Uterus (tissue), 4 donors: ENCODE measurements around the gene RPL10A. TPM values are rescaled to one million over a fixed set of nuclear protein-coding genes. Genes with fewer than 3 reads are reported as not detected.

Experiments used
- DNase-seq, 2 donors: peaks; one replicate each; pipeline ENCODE4 v3.0.0-alpha.2; 2019 to 2020
- H3K27ac ChIP-seq, 2 donors: fragments of 200-600 bp; sonication (generic); 1 replicate in 1 of 2; 2 replicates in 1 of 2; pipeline ENCODE4 v1.5.1; 2016 to 2018
- H3K27me3 ChIP-seq, 2 donors: fragments of 200-600 bp; sonication (generic); one replicate each; pipeline ENCODE4 v1.5.1; 2018 to 2019; ENCODE audit warnings: control low read depth in 1 of 2
- H3K36me3 ChIP-seq, 2 donors: fragments of 200-600 bp; sonication (generic); one replicate each; pipeline ENCODE4 v1.5.1; 2019; ENCODE audit warnings: control low read depth in 1 of 2
- H3K4me1 ChIP-seq, 2 donors: fragments of 200-600 bp; sonication (generic); one replicate each; pipeline ENCODE4 v1.5.1; 2018 to 2019; ENCODE audit warnings: control low read depth in 1 of 2
- H3K4me3 ChIP-seq, 2 donors: fragments of 200-600 bp; sonication (generic); 1 replicate in 1 of 2; 2 replicates in 1 of 2; pipeline ENCODE4 v1.5.1; 2018 to 2019; ENCODE audit warnings: mild to moderate bottlenecking in 1 of 2
- H3K9me3 ChIP-seq, 2 donors: fragments of 200-600 bp; sonication (generic); one replicate each; pipeline ENCODE4 v1.5.1; 2019; ENCODE audit warnings: control low read depth in 1 of 2
- POLR2A ChIP-seq, 2 donors: fragments of 450-650 bp; IDR thresholded peaks; one replicate each; pipeline ENCODE4 v1.6.1; 2016; ENCODE audit warnings: antibody characterized with exemption in 2 of 2, mild to moderate bottlenecking in 1 of 2, moderate library complexity in 1 of 2
- intact Hi-C: fragments of 100-400 bp; cut with DNase I; formaldehyde crosslinking; loops from one replicate; pipeline ENCODE4 v1.15.1; 2023; ENCODE audit warnings: low total_unique reads
- total RNA-seq, 4 donors: library from RNA; depleted of rRNA in 3 of 4; stranded (reverse); fragments of >200 nt in 3 of 4; gene quantifications; one replicate each; pipeline versions ENCODE4 v1.1.0 to v1.2.4, GENCODE V29; 2014 to 2023
- TF ChIP-seq, protein P1 (sequence below), 4 experiments: fragments of 200-600 bp in 2 of 4; fragments of 450-650 bp in 2 of 4; sonication (generic) in 2 of 4; IDR thresholded peaks; one replicate each; pipeline ENCODE4 v1.5.1; 2016 to 2019; ENCODE audit warnings: antibody characterized with exemption in 4 of 4, mild to moderate bottlenecking in 2 of 4, moderate library complexity in 1 of 4
- donor health status: DM: yes; HTN: yes; CAD: no.

The RPL10A gene
- total RNA-seq, 4 donors from 2014 or later, result 1,557 to 4,762 (median 2,904) TPM

DNA sequence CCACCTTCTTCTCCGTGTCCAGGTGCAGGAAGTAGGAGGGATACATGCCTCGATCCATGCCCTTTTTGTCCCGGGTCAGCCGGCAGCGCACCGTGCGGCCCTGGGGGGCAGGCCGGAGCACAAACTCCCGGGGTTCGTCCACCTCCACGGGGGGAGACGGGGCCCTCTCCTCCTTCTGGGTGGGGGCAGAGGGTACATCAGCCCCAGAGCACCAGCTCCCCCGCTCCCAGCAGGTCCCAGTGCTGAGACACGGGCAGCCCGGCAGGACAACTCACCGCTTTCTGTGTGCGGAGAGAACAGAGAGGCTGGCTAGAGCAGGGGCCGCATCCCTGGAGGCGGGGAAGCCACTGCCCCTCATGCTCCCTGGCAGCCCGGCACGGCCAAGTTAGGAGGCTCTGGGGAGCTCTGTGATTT lies 37.8 kb downstream of the RPL10A start:
- Histone ChIP-seq H3K4me3 (no peak overlapping the region), H3K27me3 (no peaks in the 10 kb centered on the region), H3K4me1 (no peaks in the 10 kb centered on the region), H3K9me3 (no peaks in the 10 kb centered on the region), H3K36me3 (no peaks in the 10 kb centered on the region), H3K27ac (peak overlapping the region in 1 of 2 donors; percentile 29)
- intact Hi-C loops, result no loop called here
- no peak for DNase-seq
- TF ChIP-seq, protein P1, sequence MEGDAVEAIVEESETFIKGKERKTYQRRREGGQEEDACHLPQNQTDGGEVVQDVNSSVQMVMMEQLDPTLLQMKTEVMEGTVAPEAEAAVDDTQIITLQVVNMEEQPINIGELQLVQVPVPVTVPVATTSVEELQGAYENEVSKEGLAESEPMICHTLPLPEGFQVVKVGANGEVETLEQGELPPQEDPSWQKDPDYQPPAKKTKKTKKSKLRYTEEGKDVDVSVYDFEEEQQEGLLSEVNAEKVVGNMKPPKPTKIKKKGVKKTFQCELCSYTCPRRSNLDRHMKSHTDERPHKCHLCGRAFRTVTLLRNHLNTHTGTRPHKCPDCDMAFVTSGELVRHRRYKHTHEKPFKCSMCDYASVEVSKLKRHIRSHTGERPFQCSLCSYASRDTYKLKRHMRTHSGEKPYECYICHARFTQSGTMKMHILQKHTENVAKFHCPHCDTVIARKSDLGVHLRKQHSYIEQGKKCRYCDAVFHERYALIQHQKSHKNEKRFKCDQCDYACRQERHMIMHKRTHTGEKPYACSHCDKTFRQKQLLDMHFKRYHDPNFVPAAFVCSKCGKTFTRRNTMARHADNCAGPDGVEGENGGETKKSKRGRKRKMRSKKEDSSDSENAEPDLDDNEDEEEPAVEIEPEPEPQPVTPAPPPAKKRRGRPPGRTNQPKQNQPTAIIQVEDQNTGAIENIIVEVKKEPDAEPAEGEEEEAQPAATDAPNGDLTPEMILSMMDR (IDR thresholded peaks at IDR 0.05), result no peak
- no peak for TF ChIP-seq POLR2A (IDR thresholded peaks at IDR 0.05)

DNA sequence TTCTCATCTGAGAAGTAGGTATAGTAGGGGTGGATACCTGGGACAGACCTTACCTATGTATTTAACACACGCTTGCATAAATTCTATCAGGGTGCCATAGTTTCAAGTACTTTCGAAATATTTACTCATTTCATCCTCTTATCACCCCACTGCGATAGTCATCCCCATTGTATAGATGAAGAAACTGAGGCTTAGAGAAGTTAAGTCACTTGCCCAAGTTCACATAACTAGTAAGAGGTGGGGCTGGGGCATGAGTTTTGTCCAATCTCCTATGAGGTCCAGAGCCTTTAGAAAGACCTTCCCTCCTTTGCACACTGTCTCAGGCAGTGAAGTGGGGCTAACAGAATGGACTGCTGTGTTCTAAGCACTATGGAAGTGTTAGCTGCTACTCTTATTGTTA lies 38.3 kb downstream of the RPL10A start:
- H3K4me1 ChIP-seq, result peaks cover 0 to 1% of the 10 kb centered on the region in 2 donors
- no peaks in the 10 kb centered on the region for H3K27me3 ChIP-seq
- no peak for TF ChIP-seq POLR2A (IDR thresholded peaks at IDR 0.05)
- TF ChIP-seq, protein P1 (IDR thresholded peaks at IDR 0.05), result no peak
- no peak overlapping the region for H3K4me3 ChIP-seq
- H3K36me3 ChIP-seq, result no peaks in the 10 kb centered on the region
- no peak for DNase-seq
- intact Hi-C loops, result no loop called here
- no peaks in the 10 kb centered on the region for H3K9me3 ChIP-seq
- no peak overlapping the region for H3K27ac ChIP-seq

DNA sequence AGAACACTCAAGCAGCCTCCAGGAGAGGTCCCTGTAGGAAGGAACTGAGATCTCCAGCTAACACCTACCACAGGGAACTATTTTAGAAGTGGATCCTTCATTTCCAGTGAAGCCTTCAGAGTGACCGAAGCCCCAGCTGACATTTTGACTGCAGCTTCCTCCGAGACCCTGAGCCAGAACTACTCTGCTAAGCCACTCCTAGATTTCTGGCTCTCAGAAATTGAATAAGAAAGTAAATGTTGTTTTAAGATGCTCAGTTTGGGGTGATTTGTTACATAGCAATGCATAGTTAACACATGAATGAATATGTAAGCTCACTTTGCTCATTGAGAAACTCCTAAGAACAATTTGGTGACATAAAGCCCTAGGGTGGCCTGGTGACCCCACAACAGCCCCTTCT lies 39.0 kb downstream of the RPL10A start:
- Histone ChIP-seq H3K9me3 (no peaks in the 10 kb centered on the region), H3K27me3 (no peaks in the 10 kb centered on the region), H3K36me3 (no peaks in the 10 kb centered on the region), H3K4me1 (peaks cover 0 to 8% of the 10 kb centered on the region in 2 donors), H3K4me3 (no peak overlapping the region), H3K27ac (no peak overlapping the region)
- TF ChIP-seq, protein P1 (IDR thresholded peaks at IDR 0.05), result no peak
- TF ChIP-seq POLR2A (IDR thresholded peaks at IDR 0.05), result no peak
- no peak for DNase-seq
- intact Hi-C loops, result no loop called here

DNA sequence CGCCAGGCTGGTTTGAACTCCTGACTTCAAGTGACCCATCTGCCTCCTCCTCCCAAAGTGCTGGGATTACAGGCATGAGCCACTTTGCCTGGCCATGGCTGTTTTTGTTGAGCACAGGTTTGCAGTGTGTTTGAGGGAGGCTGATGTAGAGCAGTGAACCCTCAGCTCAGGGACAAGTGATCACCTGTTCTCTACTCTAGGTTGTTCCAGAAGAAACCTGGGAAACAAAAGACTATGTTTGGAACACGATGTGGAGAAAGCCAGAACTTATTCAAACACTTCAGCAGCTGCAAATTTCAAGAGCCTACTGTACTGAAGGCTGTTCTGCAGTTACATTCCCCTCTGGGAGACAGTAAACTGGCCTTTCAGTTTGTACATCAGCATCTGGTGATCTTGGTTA lies 39.8 kb downstream of the RPL10A start:
- H3K9me3 ChIP-seq, result no peaks in the 10 kb centered on the region
- H3K4me1 ChIP-seq, result peaks cover 0 to 8% of the 10 kb centered on the region in 2 donors
- H3K4me3 ChIP-seq, result no peak overlapping the region
- no peak for DNase-seq
- H3K36me3 ChIP-seq, result no peaks in the 10 kb centered on the region
- intact Hi-C loops, result no loop called here
- H3K27ac ChIP-seq, result no peak overlapping the region
- no peaks in the 10 kb centered on the region for H3K27me3 ChIP-seq
- TF ChIP-seq POLR2A (IDR thresholded peaks at IDR 0.05), result no peak
- TF ChIP-seq, protein P1 (IDR thresholded peaks at IDR 0.05), result no peak

DNA sequence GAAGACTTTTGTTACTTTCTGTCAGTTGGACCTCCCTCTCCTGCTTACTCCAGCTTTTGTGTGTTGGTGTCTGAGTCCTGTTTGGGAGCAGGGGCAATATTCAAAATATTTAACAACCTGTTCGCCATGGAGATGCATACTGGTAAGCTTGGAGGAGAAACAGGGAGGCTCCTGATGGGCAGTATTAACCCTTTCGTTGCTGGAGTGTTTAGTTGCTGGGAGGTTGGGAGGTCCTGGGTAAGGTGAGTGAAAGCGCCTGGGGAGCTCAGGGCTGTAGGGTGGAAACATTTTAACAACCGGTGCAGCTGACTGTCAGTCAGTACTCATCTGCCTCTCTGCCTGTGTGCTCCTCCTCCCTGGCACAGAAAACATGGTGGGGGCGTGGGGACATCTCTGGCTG lies 40.3 kb downstream of the RPL10A start:
- Histone ChIP-seq H3K27ac (no peak overlapping the region), H3K9me3 (no peaks in the 10 kb centered on the region), H3K36me3 (no peaks in the 10 kb centered on the region), H3K27me3 (no peaks in the 10 kb centered on the region), H3K4me1 (peaks cover 0 to 8% of the 10 kb centered on the region in 2 donors), H3K4me3 (no peak overlapping the region)
- TF ChIP-seq, protein P1 (IDR thresholded peaks at IDR 0.05), result no peak
- TF ChIP-seq POLR2A (IDR thresholded peaks at IDR 0.05), result no peak
- intact Hi-C loops, result no loop called here
- DNase-seq, result no peak
